GM18519 (cell line): ENCODE data around the gene IRX2.

Experiments used
- ATAC-seq: cut with Tn5 transposase; IDR thresholded peaks from one replicate; pipeline ENCODE4 v1.9.1; 2021; ENCODE audit warnings: mild to moderate bottlenecking, moderate library complexity; ENCODE audit not compliant: unreplicated experiment, low FRiP score

The IRX2 gene

GRCh38 chr5:2721385-2722138 lies 29.9 kb downstream of the IRX2 start:
- no peak for ATAC-seq

- ATAC-seq = no peak
Measured at GRCh38 chr5:2719332-2719731, 32.1 kb downstream of the IRX2 start.

GRCh38 chr5:2718115-2718514 lies 33.4 kb downstream of the IRX2 start:
- no peak for ATAC-seq

- no peak for ATAC-seq
Measured at GRCh38 chr5:2715856-2716255, 35.6 kb downstream of the IRX2 start.

GRCh38 chr5:2714805-2715204 lies 36.7 kb downstream of the IRX2 start:
- no peak for ATAC-seq

- no peak for ATAC-seq
Measured at GRCh38 chr5:2714026-2714425, 37.5 kb downstream of the IRX2 start.

- no peak for ATAC-seq
Measured at GRCh38 chr5:2711446-2712425, 39.7 kb downstream of the IRX2 start.

GRCh38 chr5:2710910-2711309 lies 40.6 kb downstream of the IRX2 start:
- no peak for ATAC-seq

- no peak for ATAC-seq
Measured at GRCh38 chr5:2709976-2710689, 41.3 kb downstream of the IRX2 start.

- no peak for ATAC-seq
Measured at GRCh38 chr5:2708751-2709150, 42.7 kb downstream of the IRX2 start.

GRCh38 chr5:2708132-2708531 lies 43.3 kb downstream of the IRX2 start:
- ATAC-seq = no peak

GRCh38 chr5:2705861-2706260 lies 45.6 kb downstream of the IRX2 start:
- ATAC-seq = no peak

GRCh38 chr5:2704806-2705645 lies 46.5 kb downstream of the IRX2 start:
- no peak for ATAC-seq

GRCh38 chr5:2704111-2704510 lies 47.4 kb downstream of the IRX2 start:
- ATAC-seq = no peak

GRCh38 chr5:2703615-2704014 lies 47.9 kb downstream of the IRX2 start:
- no peak for ATAC-seq

- ATAC-seq = no peak
Measured at GRCh38 chr5:2703041-2703440, 48.4 kb downstream of the IRX2 start.

GRCh38 chr5:2702096-2702879 lies 49.2 kb downstream of the IRX2 start:
- no peak for ATAC-seq

GRCh38 chr5:2701592-2701991 lies 49.9 kb downstream of the IRX2 start:
- no peak for ATAC-seq

- no peak for ATAC-seq
Measured at GRCh38 chr5:2700876-2701275, 50.6 kb downstream of the IRX2 start.
